Activated CD8-positive, alpha-beta memory T cell treated with anti-CD3 and anti-CD28 coated beads for 48 hours (primary cell): ENCODE data around the gene KCTD2.

ENCODE experiments used
- DNase-seq, 3 experiments: peaks; one replicate each; pipeline ENCODE4 v3.0.0-alpha.2; 2020; ENCODE audit warnings: low read depth in 2 of 3, low spot score in 2 of 3

KCTD2 gene

GRCh38 chr17:75094871-75095399 lies 47.9 kb downstream of the KCTD2 start:
- no peak for DNase-seq

- DNase-seq: no peak
These were observed 49.1 kb downstream of the KCTD2 start for GRCh38 chr17:75096082-75096625.

DNA sequence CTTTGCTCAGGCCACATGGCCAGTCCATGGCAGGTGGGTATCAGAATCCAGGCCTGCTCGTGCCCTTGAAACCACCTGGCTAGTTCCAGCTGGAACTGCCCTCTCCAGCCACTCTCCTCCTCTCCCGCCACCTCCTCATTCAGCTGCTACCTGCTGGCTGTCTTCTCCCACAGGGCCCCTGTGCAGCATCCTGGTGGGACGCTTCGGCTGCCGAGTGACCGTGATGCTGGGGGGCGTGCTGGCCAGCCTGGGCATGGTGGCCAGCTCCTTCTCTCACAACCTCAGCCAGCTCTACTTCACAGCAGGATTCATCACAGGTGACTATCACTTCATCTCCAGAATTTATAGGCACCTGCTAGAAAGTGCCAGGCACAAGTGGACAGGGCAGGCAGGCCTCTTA lies 50.8 kb downstream of the KCTD2 start:
- DNase-seq: no peak

DNA sequence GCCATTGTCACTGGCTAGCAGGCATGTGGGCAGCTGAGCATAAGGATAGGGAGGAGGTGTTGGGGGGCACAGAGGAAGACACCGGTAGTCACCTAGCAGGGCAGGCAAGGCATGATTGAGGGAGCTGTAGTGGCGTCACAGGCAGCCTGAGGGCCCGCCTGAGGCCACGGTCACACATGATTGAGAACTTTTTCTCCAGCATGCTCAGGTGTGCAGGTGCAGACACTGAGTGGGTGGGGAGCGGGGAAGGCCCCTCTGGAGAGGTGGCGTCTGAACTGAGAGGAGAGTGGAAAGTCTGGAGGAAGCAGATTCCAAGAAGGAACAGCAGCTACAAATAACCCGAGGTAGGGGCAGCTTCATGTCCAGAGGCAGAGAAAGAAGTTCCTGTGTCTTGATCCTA lies 51.8 kb downstream of the KCTD2 start:
- no peak for DNase-seq

DNA sequence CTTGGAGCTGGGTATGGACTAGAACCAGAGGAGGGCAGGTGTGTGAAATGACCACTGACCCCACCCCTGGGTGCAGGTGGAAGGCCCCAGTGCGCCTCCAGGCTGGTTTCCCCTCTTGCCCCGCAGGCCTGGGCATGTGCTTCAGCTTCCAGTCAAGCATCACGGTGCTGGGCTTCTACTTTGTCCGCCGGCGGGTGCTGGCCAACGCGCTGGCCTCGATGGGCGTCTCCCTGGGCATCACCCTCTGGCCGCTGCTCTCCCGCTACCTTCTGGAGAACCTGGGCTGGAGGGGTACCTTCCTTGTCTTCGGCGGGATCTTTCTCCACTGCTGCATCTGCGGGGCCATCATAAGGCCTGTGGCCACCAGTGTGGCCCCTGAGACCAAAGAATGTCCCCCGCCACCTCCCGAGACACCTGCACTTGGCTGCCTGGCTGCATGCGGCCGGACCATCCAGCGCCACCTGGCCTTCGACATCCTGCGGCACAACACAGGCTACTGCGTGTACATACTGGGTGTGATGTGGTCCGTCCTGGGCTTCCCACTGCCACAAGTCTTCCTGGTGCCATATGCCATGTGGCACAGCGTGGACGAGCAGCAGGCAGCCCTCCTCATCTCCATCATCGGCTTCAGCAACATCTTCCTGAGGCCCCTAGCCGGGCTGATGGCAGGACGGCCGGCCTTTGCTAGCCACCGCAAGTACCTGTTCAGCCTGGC lies 53.0 kb downstream of the KCTD2 start:
- DNase-seq: no peak

GRCh38 chr17:75102385-75102821 lies 55.4 kb downstream of the KCTD2 start:
- no peak for DNase-seq

DNA sequence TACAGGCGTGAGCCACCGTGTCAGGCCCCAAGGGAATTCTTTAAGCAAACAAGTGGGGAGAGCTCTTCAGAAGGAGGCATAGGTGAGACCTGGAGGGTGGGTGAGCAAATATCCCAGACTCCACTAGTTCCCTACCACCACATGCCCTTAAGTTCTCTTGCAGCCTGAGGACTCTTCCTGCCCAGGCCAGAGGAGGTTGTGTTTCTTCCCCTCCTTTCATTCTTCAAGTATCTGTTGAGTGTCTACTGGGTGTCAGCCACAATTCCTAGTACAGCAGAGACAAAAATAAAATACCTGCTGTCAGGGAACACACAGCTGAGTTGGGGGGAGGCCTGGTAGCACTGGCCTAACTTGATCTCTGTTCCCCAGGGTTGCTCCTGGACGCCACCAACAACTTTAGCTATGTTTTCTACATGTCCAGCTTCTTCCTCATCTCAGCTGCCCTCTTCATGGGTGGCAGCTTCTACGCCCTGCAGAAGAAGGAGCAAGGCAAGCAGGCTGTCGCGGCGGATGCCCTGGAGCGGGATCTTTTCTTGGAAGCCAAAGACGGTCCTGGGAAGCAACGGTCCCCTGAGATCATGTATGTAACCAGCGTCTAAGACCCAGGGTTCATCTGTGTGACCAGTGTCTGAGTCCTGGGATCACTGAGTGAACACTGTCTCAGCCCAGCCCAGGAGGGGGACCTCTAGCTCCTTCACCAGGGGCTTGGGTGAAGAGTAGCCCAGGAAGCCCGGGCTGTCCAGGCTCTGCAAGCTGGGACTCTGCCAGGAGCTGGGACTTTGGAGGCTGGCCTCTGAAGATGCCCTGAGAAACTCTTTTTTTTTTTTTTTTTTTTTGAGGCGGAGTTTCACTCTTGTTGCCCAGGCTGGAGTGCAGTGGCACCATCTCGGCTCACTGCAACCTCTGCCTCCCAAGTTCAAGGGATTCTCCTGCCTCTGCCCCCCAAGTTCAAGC lies 56.9 kb downstream of the KCTD2 start:
- no peak for DNase-seq

DNA sequence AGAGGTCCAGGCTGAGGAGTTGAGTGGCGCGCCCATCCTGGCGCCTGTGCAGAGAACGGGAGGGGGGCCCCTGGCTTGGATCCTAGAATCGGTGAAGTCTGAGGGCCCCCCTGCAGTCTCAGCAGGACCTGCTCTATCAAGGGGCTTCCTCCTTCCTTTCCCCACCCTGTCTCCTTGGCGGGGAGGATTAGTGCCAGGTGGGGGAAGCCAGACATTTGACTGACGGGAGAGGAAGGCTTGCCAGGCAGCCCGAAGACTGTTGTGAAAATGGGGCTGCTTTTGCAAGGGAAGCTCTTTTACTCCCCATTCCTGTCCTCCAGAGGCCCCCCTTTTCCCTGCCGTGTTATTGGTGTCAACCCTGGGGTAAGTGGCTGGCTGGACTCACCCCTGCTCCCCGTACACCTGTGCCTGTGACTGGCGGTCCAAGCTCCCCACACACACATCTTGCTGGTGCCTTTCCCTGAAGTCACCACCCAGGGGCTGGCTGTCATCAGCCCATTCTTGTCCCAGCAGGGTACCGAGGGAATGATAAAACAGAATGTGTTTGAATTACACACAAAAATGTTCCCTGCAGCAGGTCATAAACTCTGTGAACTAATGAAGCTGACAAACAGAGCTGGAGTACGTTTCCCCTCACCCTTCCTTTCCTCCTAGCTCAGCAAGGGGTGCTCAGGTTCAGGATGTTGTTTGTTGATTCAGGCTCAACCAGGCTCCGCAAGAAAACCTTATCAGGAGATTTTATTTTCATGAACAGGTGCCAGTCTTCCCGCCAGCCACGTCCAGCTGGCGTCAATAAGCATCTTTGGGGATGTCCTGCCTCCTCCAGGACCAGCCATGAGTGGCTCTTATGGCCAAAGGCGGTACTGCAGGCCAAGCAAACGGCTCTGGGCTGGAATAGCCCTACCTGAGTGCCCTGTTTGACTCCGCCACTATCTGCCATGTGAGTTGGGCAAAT lies 58.4 kb downstream of the KCTD2 start:
- no peak for DNase-seq

DNA sequence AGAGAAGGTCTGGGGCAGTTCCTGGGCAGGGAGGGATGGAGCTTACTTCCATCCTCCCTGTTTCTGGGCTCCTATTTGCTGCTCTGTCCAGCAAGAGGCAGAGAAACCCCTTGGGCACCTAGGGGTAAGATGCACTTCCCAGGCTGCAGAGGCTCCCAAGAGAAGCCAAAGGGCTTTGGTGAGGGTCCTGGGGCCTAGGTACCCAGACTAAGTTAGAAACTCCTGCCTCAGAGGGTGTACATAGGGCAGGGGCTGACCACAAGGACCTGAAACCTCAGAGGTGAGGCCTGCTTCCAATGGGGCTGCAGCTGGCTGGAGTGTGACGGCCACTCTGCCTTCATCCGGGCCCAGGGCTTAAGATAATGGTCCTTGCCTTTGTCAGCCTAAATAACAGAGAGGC lies 61.2 kb downstream of the KCTD2 start:
- DNase-seq: no peak

DNA sequence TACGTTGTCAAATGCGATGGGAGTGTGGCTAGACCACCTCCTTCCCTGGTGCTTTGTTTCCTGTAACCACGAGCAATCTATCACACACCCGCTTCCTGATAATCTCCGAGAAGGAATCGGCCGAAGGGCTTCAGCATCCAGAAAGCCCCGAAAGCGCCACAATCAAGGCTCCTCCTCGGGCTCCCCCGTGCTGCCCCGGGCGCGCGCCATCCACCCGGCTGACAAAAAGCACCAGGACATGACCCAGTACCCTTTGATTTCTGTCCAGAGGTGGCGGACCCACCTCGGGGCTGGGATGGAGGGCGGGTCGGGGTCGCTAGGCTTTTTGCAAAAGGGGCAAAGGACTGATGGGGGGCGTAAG lies 62.0 kb downstream of the KCTD2 start:
- no peak for DNase-seq

GRCh38 chr17:75109407-75110233 lies 62.6 kb downstream of the KCTD2 start, which contains the start of gene ARMC7:
ARMC7 (plus strand) TSS chr17:75109969; CDS start chr17:75110289, 320 bp downstream.
- DNase-seq: peak in 2 of 3 experiments; percentile 82 to 85

GRCh38 chr17:75110234-75110937 lies 63.4 kb downstream of the KCTD2 start:
- no peak for DNase-seq

GRCh38 chr17:75111777-75112335 lies 64.8 kb downstream of the KCTD2 start:
- no peak for DNase-seq

- DNase-seq: peak; percentile 72 to 88 (median 84)
These were observed 67.0 kb downstream of the KCTD2 start for GRCh38 chr17:75113798-75114551.

GRCh38 chr17:75114552-75115314 lies 67.7 kb downstream of the KCTD2 start:
- no peak for DNase-seq
